DMS53 (cell line): ENCODE measurements around the gene ZNF385D.
A peak's percentile ranks its signal among the peaks of the same experiment; 100 is the strongest.

ENCODE experiments used
- DNase-seq: peaks from one replicate; lab custom pipeline; 2025; lab: John Stamatoyannopoulos, UW

The ZNF385D gene

GRCh38 chr3:21673393-21673792 is 77.6 kb downstream of the ZNF385D start:
- DNase-seq: no peak

- no peak for DNase-seq
These were observed 78.7 kb downstream of the ZNF385D start for GRCh38 chr3:21672303-21672702.

- no peak for DNase-seq
These were observed 80.6 kb downstream of the ZNF385D start for GRCh38 chr3:21670386-21670785.

- DNase-seq: no peak
These were observed 83.0 kb downstream of the ZNF385D start for GRCh38 chr3:21668012-21668411.

- DNase-seq: no peak
These were observed 85.4 kb downstream of the ZNF385D start for GRCh38 chr3:21665444-21666100.

GRCh38 chr3:21664996-21665395 is 86.0 kb downstream of the ZNF385D start:
- no peak for DNase-seq

GRCh38 chr3:21662403-21662802 is 88.6 kb downstream of the ZNF385D start:
- no peak for DNase-seq

- DNase-seq: no peak
These were observed 96.3 kb downstream of the ZNF385D start for GRCh38 chr3:21654662-21655061.

GRCh38 chr3:21654241-21654640 is 96.8 kb downstream of the ZNF385D start:
- no peak for DNase-seq

GRCh38 chr3:21649519-21649918 is 101.5 kb downstream of the ZNF385D start:
- DNase-seq: no peak

- no peak for DNase-seq
These were observed 103.0 kb downstream of the ZNF385D start for GRCh38 chr3:21647961-21648360.

GRCh38 chr3:21645121-21645897 is 105.7 kb downstream of the ZNF385D start:
- no peak for DNase-seq

GRCh38 chr3:21644268-21644667 is 106.7 kb downstream of the ZNF385D start:
- DNase-seq: no peak

- no peak for DNase-seq
These were observed 107.3 kb downstream of the ZNF385D start for GRCh38 chr3:21643752-21644151.

- peak; percentile 60 for DNase-seq
These were observed 108.6 kb downstream of the ZNF385D start for GRCh38 chr3:21642433-21642832.

- no peak for DNase-seq
These were observed 109.1 kb downstream of the ZNF385D start for GRCh38 chr3:21641959-21642358.

- no peak for DNase-seq
These were observed 112.5 kb downstream of the ZNF385D start for GRCh38 chr3:21638488-21638887.

GRCh38 chr3:21634112-21634511 is 116.9 kb downstream of the ZNF385D start:
- DNase-seq: no peak

- no peak for DNase-seq
These were observed 126.5 kb downstream of the ZNF385D start for GRCh38 chr3:21624524-21624923.

- peak; percentile 6 for DNase-seq
These were observed 129.8 kb downstream of the ZNF385D start for GRCh38 chr3:21621181-21621651.

GRCh38 chr3:21620511-21621155 is 130.4 kb downstream of the ZNF385D start:
- peak; percentile 3 for DNase-seq

GRCh38 chr3:21618695-21619094 is 132.3 kb downstream of the ZNF385D start:
- DNase-seq: no peak
